NCI-H460 (cell line): ENCODE data around the gene NAA15. TPM values are rescaled to one million over a fixed set of nuclear protein-coding genes. Genes with fewer than 3 reads are reported as not detected.
A peak's percentile ranks its signal among the peaks of the same experiment; 100 is the strongest.
"Not testable (repeated sequence)": the region's sequence is repeated elsewhere in the genome, so short reads cannot be mapped to it uniquely, and the experiment has no call there.

Experiments used
- DNase-seq: peaks from one replicate; pipeline ENCODE4 v3.0.0-alpha.2; 2016; ENCODE audit warnings: low read depth; ENCODE audit errors: extremely low read depth
- polyA plus RNA-seq: library from polyadenylated mRNA; depleted of rRNA; stranded (reverse); fragments of >200 nt; gene quantifications from 2 replicates; pipeline ENCODE4 v1.2.3, GENCODE V29; 2014; cell fraction: nucleus; rRNA removed
- total RNA-seq: library from RNA; depleted of rRNA; stranded (reverse); fragments of >200 nt; shearing (Covaris generic); gene quantifications from 2 replicates; pipeline ENCODE4 v1.2.3, GENCODE V29; 2014; rRNA removed

Gene NAA15
- 36.5 and 45.8 TPM in 2 replicates for total RNA-seq
- polyA plus RNA-seq, result 12.4 and 24.0 TPM in 2 replicates

- peak; percentile 93 for DNase-seq
Observed at GRCh38 chr4:139301113-139301820, at the start of gene NAA15. TSS of gene NAA15 (plus strand) at chr4:139301505. CDS start at chr4:139301778, 273 bp downstream.

- DNase-seq, result no peak
Observed at GRCh38 chr4:139253046-139253445, 48.3 kb upstream of the NAA15 start.

- DNase-seq, result no peak
Observed at GRCh38 chr4:139253713-139254112, 47.6 kb upstream of the NAA15 start.

- not testable (repeated sequence) for DNase-seq
Observed at GRCh38 chr4:139255581-139255980, 45.7 kb upstream of the NAA15 start.

GRCh38 chr4:139256349-139256748, 45.0 kb upstream of the NAA15 start:
- no peak for DNase-seq

- DNase-seq, result no peak
Observed at GRCh38 chr4:139265654-139266053, 35.7 kb upstream of the NAA15 start.

GRCh38 chr4:139266208-139266582, 35.1 kb upstream of the NAA15 start:
- no peak for DNase-seq

GRCh38 chr4:139266583-139267257, 34.6 kb upstream of the NAA15 start:
- no peak for DNase-seq

- DNase-seq, result no peak
Observed at GRCh38 chr4:139267301-139267700, 34.0 kb upstream of the NAA15 start.

GRCh38 chr4:139273835-139274234, 27.5 kb upstream of the NAA15 start:
- DNase-seq, result no peak

- no peak for DNase-seq
Observed at GRCh38 chr4:139274790-139275189, 26.5 kb upstream of the NAA15 start.

- no peak for DNase-seq
Observed at GRCh38 chr4:139275281-139275735, 26.0 kb upstream of the NAA15 start.

GRCh38 chr4:139278485-139278884, 22.8 kb upstream of the NAA15 start:
- no peak for DNase-seq

GRCh38 chr4:139278912-139279759, 22.2 kb upstream of the NAA15 start:
- no peak for DNase-seq

- no peak for DNase-seq
Observed at GRCh38 chr4:139279760-139280620, 21.3 kb upstream of the NAA15 start, which contains the start of gene MGARP. TSS of gene MGARP (minus strand) at chr4:139280225. CDS start at chr4:139280158, 67 bp downstream.

GRCh38 chr4:139282065-139282720, 19.1 kb upstream of the NAA15 start:
- no peak for DNase-seq

GRCh38 chr4:139282721-139283075, 18.6 kb upstream of the NAA15 start:
- DNase-seq, result no peak

- DNase-seq, result no peak
Observed at GRCh38 chr4:139286186-139286698, 15.1 kb upstream of the NAA15 start.

- peak; percentile 83 for DNase-seq
Observed at GRCh38 chr4:139295206-139295941, 5.9 kb upstream of the NAA15 start.
